HG03103 (cell line): ENCODE measurements around the gene CDA.

Source experiments
- ATAC-seq: cut with Tn5 transposase; IDR thresholded peaks from one replicate; pipeline ENCODE4 v1.9.1; 2021; ENCODE audit warnings: low read depth; ENCODE audit not compliant: unreplicated experiment

The CDA gene

DNA sequence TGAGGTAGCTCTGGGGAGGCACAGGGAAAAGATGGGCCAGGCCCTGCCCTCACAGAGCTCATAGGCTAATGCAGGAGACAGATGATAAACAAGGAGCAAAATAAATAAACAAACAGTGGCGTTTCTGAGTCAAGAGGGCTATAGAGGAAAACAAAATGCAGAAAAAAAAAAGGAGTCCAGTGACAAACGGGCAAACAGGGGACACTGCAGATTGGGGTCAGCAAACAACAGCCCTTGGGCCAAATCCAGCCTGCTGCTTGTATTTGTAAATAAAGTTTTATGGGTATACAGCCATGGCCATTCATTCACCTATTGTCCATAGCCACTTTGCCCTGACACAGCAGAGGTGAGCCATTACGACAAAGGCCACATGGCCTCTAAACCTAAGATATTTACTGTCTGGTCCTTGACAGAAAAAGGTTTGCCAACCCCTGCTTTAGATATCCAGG, 25.3 kb downstream of the CDA start:
- ATAC-seq: no peak

DNA sequence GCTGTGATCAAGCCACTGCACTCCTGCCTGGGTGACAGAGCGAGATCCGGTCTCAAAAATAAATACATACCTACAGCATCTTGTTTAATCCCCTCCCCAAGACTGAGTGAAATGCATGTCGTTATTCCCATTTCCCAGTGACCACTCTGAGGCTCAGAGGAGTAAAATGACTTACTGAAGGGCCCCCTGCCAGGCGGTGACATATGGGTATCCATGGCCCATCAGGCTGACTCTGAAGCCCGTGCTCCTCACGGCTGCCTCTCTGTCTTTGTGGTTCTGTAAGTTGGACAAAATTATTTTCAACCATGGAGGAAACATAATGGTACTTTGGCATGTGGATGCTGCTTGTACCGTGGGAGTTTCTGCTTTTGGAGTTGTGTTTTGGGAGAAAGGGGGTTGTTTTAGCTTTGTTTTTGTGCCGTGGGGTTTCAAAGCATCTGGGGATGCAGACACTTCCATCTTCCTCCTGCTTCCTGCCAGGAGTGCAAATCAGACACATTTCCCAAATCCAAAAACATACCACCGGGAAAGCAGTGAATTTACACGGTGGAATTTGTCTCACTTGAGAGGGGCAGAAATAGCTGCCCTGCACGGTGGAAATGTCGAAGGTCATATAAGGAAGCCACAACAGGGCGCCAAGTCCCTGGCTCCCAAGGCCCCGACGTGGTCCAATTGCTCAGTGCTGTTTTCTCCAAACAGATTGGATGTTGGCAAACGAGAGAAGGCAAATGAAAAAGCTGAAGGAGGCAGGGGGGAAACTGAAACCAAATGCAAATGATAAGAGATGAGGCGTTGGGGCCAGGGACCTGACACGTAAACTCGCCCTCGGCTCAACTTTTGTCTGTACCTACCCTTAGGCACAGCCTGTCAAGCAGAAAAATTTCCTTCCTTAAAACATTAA, 27.3 kb downstream of the CDA start:
- ATAC-seq: no peak

DNA sequence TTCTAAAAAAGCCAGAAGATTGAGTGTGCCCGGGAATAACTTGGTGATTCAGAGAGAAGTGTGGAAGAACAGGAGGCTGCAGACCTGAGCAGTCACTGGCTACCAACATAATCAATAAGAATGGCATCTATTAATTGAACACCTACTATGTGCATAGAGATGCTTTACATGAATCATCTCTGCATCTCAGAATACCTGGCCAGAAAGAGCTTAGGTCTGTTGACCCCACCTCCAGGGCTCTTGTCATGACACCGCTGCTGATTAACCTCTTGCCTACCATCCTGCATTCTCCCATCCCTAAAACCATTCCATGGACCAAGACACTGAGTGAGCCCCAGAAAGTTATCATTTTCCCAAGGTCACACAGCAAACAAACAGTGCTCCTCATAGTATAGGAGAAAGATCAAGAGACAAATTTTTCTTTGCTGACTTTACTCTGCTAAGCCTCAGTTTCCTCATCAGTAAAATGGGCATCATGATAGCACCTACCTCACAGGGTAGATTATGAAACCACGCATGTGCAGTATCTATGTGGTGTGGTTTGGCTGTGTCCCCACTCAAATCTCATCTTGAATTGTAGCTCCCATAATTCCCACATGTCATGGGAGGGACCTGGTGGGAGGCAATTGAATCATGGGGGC, 28.1 kb downstream of the CDA start:
- ATAC-seq: no peak

DNA sequence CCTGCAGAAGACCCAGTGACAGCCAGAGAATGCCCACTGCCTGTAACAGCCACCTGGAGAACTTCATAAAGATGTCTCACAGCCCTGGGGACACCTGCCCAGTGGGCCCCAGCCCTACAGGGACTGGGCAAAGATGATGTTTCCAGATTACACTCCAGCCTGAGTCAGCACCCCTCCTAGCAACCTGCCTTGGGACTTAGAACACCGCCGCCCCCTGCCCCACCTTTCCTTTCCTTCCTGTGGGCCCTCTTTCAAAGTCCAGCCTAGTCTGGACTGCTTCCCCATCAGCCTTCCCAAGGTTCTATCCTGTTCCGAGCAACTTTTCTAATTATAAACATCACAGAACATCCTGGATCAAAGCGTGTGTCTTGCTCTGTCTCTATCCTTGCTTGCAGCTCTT, 29.7 kb downstream of the CDA start:
- ATAC-seq: no peak

DNA sequence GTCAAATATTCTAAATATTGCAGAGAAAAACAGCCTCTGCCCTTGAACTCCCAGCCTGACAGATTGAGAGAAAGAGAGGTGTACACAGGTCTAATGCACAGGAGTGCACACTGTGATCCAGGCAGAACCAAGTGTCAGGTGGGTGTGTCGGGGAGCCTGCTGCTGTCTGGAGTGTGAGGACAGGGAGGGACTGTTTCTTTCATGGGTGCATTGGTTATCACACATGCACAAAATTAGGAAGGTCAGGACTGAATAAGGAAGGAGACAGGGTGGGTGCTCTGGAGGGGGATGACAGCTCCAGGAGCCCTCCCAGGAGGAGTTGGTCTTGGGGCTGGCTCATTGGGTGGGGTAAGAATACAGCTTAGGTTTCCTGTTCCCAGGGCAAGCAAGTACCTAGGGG, 31.1 kb downstream of the CDA start:
- no peak for ATAC-seq

DNA sequence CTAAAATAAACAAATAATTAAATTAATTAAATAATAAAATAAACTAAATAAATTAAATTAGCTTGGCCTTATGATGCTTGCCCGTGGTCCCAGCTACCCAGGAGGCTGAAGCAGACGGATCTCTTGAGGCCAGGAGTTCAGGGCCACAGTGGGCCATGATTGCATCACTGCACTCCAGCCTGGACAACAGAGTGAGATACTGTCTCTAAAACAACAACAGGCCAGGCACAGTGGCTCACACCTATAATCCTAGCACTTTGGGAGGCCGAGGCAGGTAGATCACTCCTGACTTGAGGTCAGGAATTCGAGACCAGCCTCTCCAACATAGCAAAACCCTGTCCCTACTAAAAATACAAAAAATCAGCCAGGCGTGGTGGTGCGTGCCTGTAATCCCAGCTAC, 32.1 kb downstream of the CDA start:
- no peak for ATAC-seq

DNA sequence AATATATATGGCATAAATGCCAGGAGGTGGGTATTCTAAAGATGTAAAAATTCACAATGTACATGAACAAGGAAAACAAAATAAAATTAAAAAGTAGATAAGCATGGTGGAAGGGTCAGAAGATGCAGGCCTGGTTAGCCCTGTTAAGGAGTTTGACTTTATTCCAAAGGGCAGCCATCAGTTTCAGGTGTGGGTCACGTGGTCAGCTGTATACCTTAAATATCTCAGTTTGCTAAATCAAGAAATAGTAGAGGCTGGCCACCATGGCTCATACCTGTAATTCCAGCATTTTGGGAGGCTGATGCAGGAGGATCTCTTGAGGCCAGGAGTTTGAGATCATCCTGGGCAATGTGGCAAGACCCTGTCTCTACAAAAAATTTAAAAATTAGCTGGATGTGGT, 35.8 kb downstream of the CDA start:
- no peak for ATAC-seq

DNA sequence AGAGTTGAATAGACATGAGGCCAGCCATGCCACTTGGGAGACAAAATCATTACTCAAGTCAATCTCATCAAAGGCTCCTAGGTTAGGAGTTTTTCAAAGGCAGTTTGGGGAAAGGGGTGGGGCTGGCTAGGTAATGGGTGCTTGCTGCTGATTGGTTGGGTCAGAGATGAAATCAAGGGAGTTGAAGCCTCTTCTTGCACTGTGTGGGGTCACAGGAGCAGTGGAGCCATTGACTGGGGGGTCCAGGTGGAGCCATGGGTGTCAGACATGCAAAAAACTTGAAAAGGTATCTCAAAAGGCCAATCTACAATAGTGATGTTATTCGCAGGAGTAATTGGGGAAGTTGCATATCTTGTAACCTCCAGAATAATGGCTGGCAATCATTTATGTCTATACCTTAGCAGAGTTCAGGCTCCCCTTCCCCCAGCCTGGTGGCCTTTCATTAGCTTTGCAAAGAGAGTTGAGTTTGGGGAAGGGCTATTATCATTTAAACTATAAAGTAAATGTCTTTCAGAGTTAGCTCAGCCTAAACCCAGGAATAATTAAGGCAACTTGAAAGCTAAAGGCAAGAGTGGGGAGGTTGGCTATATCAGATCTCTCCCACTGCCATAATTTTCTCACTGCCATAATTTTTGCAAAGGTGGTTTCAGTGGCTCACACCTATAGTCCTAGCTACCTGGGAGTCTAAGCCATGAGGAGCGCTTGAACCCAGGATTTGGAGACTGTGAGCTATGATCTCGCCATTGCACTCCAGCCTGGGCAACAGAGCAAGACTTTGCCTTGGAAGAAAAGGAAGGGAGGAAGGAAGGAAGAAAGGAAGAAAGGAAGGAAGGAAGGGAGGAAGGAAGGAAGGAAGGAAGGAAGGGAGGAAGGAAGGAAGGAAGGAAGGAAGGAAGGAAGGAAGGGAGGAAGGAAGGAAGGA, 36.5 kb downstream of the CDA start:
- ATAC-seq: no peak

DNA sequence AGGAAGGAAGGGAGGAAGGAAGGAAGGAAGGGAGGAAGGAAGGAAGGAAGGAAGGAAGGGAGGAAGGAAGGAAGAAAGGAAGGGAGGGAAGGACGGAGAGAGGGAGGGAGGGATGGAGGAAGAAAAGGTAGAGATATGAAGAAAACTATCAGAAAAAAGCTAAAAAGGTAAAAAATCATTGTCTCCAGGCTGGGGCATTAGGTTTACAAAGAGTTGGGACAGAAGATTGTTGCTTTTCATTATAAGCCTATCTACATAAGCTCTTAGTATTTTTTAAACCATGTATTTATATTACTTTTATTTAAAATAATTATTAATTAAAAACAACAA, 37.2 kb downstream of the CDA start:
- ATAC-seq: no peak

DNA sequence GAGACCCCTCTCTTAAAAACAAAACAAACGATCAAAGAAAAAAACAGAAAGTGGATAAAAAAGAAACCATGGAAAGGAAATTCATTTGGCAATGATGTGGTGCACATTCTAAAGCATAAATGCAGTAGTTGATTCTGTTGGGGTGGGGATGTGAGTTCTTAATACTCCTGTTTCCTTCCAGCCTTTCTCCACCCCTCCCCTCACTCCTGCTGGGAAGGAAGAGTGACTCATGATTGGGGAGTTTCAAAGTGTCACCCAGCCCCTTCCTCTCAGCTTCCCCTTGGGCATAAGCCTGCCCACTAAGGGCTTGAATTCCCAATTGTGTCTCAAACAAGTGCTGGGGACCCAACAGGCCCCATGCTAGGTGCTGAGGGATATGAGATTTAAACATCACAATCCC, 37.6 kb downstream of the CDA start:
- ATAC-seq: no peak

DNA sequence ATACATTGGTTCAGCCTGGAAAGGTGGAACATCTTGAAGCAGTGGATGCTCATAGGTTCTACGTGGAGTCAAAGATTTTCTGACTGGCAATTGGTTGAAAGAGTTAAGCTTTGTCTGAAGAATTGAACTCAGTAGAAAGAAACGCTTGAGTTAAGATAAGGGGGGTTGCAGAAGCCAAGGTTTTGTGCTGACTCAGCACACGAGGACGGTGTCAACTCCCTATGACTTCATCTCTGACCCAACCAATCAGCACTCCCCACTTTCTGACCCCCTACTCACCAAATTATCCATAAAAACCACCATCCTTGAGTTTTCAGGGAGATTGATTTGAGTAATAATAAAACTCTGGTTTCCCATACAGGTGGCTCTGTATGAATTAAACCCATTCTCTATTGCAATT, 41.8 kb downstream of the CDA start:
- no peak for ATAC-seq

DNA sequence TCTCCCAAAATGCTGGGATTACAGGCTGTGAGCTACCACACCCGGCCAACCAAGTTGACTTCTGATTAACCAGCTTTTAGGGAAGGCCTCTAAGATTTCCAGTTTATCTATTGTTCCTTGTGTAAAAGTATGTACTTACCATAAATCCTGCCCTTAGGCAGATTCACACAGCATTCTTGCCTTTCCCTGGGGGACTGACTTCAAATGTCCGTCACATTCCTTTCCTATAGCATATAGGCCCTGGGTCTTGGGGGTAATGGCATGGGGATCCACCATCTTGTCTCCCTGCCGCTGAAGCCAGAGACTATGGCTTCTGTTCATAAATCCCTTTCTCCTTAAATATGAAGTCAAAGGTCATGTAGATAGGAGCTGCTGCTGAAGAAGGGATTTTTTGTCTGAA, 43.5 kb downstream of the CDA start:
- ATAC-seq: no peak

DNA sequence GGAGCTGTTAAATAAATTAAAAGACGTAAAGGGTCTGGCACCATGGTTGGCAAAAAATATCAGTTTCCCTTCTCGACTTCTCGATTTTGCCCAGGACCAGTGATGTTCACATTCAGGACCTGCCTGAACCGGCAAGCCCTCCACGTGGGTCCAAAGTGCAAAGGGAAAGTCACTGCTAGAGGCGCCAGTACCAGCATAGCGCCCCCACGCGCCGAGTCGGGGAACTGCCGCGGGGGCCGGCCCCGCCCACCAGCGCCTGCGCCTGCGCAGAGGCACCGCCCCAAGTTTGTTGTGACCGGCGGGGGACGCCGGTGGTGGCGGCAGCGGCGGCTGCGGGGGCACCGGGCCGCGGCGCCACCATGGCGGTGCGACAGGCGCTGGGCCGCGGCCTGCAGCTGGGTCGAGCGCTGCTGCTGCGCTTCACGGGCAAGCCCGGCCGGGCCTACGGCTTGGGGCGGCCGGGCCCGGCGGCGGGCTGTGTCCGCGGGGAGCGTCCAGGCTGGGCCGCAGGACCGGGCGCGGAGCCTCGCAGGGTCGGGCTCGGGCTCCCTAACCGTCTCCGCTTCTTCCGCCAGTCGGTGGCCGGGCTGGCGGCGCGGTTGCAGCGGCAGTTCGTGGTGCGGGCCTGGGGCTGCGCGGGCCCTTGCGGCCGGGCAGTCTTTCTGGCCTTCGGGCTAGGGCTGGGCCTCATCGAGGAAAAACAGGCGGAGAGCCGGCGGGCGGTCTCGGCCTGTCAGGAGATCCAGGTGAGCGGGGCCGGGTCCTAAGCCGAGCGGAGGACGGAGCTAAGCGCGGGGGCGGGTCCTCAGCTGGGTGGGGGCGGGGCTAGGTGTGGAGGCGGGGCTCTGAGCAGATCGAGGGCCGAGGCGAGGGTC, 44.5 kb downstream of the CDA start, which contains the start of gene PINK1:
TSS of gene PINK1 (plus strand) at position 269 of the 875 bp plus-strand sequence. CDS start at position 360, 91 bp downstream.
- ATAC-seq: no peak

DNA sequence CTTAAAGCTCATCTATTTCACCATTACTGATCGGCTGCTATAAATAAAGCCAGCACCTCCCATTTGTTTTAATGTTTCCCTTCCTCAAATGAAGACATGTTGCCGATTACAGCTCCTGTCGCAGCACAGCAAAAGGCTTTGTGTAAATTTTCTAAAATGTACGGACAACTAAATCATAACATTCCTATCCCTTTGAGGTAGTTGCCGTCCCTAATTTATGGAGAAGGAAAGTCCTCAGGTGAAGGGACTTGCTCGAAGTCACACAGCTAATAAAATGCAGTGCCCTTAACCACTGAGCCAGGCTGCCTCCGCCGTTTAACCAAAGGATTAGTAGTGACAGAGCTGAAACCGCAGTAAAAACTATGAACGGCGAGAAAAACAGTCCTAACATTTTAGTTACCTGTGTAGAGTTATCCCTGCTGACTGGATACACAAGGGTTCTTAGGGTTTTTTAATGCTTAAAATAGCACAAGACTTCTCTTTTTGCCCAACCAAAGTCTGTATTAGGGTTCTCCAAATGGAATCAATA, 45.2 kb downstream of the CDA start:
- ATAC-seq: no peak

DNA sequence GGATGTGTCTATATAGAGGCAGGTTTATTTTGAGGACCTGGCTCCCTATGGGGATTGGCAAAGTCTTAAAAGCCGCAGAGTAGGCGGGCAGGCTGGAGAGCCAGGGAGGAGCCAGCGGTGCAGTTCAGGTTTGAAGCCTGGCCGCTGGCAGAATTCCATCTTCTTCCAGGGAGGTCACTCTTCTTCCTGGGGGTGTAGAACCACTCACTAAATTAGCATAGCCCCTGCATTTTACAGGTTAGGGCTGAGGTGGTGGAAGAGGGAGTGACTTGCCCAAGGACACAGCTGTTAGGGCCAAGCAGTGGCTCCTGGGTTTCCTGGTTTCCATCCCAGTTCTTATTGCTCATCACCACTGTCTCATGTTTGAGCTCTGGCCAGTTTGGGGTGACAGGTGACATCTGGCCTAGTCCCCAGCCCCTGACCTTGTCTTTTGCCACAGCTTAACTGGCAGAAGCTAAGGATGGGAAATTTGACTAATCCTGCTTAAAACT, 45.7 kb downstream of the CDA start:
- ATAC-seq: no peak

DNA sequence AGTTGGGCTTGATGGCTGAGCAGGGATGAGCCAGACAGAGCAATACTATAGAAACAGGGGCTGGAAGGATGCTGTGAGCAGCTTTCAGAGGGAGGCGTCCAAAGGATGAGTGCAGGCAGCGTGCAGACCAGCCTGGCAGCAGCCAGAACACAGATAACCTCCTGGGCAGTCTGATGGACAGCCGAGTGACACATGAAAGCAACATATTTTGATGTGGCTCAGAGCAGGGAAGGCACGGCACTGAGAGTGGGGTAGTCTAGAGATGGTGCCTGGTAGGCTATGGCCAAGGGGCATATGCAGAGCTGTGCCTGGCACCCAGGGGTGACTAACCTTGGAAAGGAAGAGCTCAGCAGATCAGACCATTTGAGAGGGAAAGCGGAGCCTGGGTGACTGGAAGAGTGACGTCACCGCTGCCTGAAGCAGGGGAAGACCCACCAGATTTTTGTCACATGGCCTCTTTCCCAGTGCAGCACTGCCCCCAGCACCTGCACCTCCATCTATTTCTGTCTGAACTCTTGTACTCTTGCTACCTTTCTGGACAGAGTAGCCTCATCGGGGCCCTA, 48.0 kb downstream of the CDA start:
- ATAC-seq: no peak

DNA sequence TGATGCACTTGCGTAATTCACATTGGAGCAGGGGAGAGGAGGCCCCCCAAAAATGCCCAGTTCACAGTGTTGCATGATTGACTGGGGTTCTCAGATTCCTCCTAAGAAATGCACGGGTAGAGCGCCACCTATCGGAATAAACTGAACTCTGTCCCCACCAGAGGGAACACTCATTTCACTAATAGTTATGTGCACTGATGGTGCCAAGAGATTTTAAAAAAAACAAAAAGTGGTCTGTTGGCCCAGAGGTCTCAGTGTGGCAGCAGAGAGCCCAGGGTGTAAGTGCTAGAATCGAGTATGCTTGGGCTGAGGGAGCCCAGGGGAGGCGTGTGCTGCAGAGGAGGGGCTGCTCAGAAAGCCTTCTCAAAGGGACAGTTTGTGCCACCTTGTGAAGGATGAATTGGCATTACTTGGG, 51.3 kb downstream of the CDA start:
- no peak for ATAC-seq

DNA sequence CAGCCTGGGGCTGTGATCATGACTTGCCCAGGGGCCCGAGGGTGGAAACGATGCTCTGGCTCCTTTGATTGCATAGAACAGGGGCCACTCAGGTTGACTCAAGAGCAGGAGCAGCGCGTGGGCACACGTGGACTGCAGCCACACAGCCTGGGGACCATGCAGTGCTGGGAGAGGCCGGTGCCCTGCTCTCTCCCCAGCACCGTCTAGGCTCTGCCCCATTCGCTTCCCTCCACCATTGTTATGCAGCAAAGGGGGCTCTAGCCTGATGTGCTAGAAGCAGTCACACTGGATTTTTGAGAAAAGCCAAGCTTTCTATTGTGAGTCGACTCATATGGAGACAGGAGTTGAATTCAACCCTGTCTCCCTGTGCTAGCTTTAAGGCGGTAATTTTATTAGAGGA, 53.1 kb downstream of the CDA start:
- ATAC-seq: no peak

DNA sequence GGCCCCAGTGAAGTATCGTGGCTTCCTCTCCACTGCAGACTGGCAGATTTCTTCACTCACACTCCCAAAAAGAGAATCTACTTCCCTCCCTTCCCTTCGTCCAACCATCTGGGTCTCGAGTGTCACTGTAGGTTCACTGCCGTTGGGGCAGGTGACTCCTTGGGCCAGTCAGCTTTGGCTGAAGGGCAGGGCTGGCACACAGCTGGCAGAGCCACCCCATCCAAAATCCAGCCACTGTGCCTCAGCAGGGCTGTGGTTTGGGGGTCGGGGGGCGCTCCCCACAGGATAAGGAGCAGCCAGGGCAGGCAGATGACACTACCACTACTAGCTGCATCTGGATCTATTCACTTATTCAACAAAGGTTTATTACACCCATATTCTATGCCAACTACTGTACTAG, 54.2 kb downstream of the CDA start:
- no peak for ATAC-seq
